ENCODE data around the gene ST6GALNAC2. TPM values are rescaled to one million over a fixed set of nuclear protein-coding genes. Genes with fewer than 3 reads are reported as not detected.
A peak's percentile ranks its signal among the peaks of the same experiment; 100 is the strongest.

Gene ST6GALNAC2
- total and polyA plus RNA-seq, 2 donors from 2014 or later = 6.5 to 28.6 TPM

GRCh38 chr17:76545918-76546555 lies 39.6 kb downstream of the ST6GALNAC2 start:
- FAIRE-seq (no peak), DNase-seq (peak; percentile 61 to 74 (median 66))
- intact Hi-C loops (cut with DNase I) = no loop called here
- Histone ChIP-seq H3K9me3 (ENCODE audit: control insufficient read depth in 2 of 3, insufficient read depth in 1 of 3, low read length in 3 of 3) (peaks cover 0 to 2% (median 0%) of the 10 kb centered on the region in 3 donors), H3K9ac (ENCODE audit: low read length in 3 of 3) (no peak overlapping the region), H3K4me3 (ENCODE audit: low read length in 3 of 3) (no peak overlapping the region), H3K4me1 (ENCODE audit: control insufficient read depth in 2 of 3, insufficient read depth in 2 of 3, low read depth in 1 of 3, low read length in 3 of 3) (peaks cover 0 to 33% (median 17%) of the 10 kb centered on the region in 3 donors), H3K36me3 (ENCODE audit: control insufficient read depth in 2 of 3, insufficient read depth in 3 of 3, low read length in 3 of 3) (no peaks in the 10 kb centered on the region), H3K27ac (ENCODE audit: low read depth in 2 of 2, low read length in 2 of 2) (peak overlapping the region; percentile 5 to 29), H3K27me3 (ENCODE audit: control insufficient read depth, insufficient read depth, low read length) (no peaks in the 10 kb centered on the region)
- no peak for TF ChIP-seq CTCF (IDR thresholded peaks at IDR 0.05; ENCODE audit: borderline replicate concordance, extremely low read depth, insufficient read depth)

GRCh38 chr17:76544546-76545365 lies 40.9 kb downstream of the ST6GALNAC2 start:
- Histone ChIP-seq H3K27me3 (ENCODE audit: control insufficient read depth, insufficient read depth, low read length) (no peaks in the 10 kb centered on the region), H3K27ac (ENCODE audit: low read depth in 2 of 2, low read length in 2 of 2) (no peak overlapping the region), H3K36me3 (ENCODE audit: control insufficient read depth in 2 of 3, insufficient read depth in 3 of 3, low read length in 3 of 3) (no peaks in the 10 kb centered on the region), H3K9me3 (ENCODE audit: control insufficient read depth in 2 of 3, insufficient read depth in 1 of 3, low read length in 3 of 3) (peaks cover 0 to 2% (median 0%) of the 10 kb centered on the region in 3 donors), H3K9ac (ENCODE audit: low read length in 3 of 3) (no peak overlapping the region), H3K4me3 (ENCODE audit: low read length in 3 of 3) (no peak overlapping the region), H3K4me1 (ENCODE audit: control insufficient read depth in 2 of 3, insufficient read depth in 2 of 3, low read depth in 1 of 3, low read length in 3 of 3) (peaks cover 0 to 36% (median 20%) of the 10 kb centered on the region in 3 donors)
- FAIRE-seq (no peak), DNase-seq (peak in 2 of 5 donors; percentile 59 to 73)
- no peak for TF ChIP-seq CTCF (IDR thresholded peaks at IDR 0.05; ENCODE audit: borderline replicate concordance, extremely low read depth, insufficient read depth)
- intact Hi-C loops (cut with DNase I) = no loop called here

GRCh38 chr17:76543826-76544545 lies 41.7 kb downstream of the ST6GALNAC2 start:
- Histone ChIP-seq H3K27me3 (ENCODE audit: control insufficient read depth, insufficient read depth, low read length) (no peaks in the 10 kb centered on the region), H3K4me3 (ENCODE audit: low read length in 3 of 3) (no peak overlapping the region), H3K36me3 (ENCODE audit: control insufficient read depth in 2 of 3, insufficient read depth in 3 of 3, low read length in 3 of 3) (no peaks in the 10 kb centered on the region), H3K27ac (ENCODE audit: low read depth in 2 of 2, low read length in 2 of 2) (no peak overlapping the region), H3K9me3 (ENCODE audit: control insufficient read depth in 2 of 3, insufficient read depth in 1 of 3, low read length in 3 of 3) (peaks cover 0 to 2% (median 0%) of the 10 kb centered on the region in 3 donors), H3K4me1 (ENCODE audit: control insufficient read depth in 2 of 3, insufficient read depth in 2 of 3, low read depth in 1 of 3, low read length in 3 of 3) (peaks cover 0 to 36% (median 20%) of the 10 kb centered on the region in 3 donors), H3K9ac (ENCODE audit: low read length in 3 of 3) (no peak overlapping the region)
- TF ChIP-seq CTCF (IDR thresholded peaks at IDR 0.05; ENCODE audit: borderline replicate concordance, extremely low read depth, insufficient read depth) = no peak
- intact Hi-C loops (cut with DNase I) = no loop called here
- FAIRE-seq = no peak
- peak in 3 of 5 donors; percentile 54 to 72 (median 70) for DNase-seq

Measured in kidney (tissue), 14 donors.